ENCODE data around the gene FAM3D.

FAM3D gene

GRCh38 chr3:58657036-58657520, 9.5 kb downstream of the FAM3D start:
- ChIA-PET POLR2A (no interaction called here), CTCF (no interaction called here)
- H3K36me3 ChIP-seq (ENCODE audit: control insufficient read depth in 2 of 2, insufficient read depth in 1 of 2, low read length in 2 of 2), result no peaks in the 10 kb centered on the region
- TF ChIP-seq ZNF23 (tag by site-specific recombination; IDR thresholded peaks at IDR 0.05; ENCODE audit: borderline replicate concordance) (no peak), GLI4 (tag by site-specific recombination; IDR thresholded peaks at IDR 0.05) (no peak), ZNF785 (tag by site-specific recombination; IDR thresholded peaks at IDR 0.05) (no peak), ZNF76 (tag by site-specific recombination; IDR thresholded peaks at IDR 0.05; ENCODE audit: borderline replicate concordance, low read depth) (no peak), ZNF416 (tag by site-specific recombination; IDR thresholded peaks at IDR 0.05) (no peak), BCL6B (tag by site-specific recombination; IDR thresholded peaks at IDR 0.05) (no peak), MYNN (tag by site-specific recombination; IDR thresholded peaks at IDR 0.05; ENCODE audit: borderline replicate concordance) (no peak), ZNF221 (tag by site-specific recombination; IDR thresholded peaks at IDR 0.05; ENCODE audit: borderline replicate concordance) (no peak), ZBTB26 (tag by site-specific recombination; optimal IDR thresholded peaks at IDR 0.05) (no peak), ZNF433 (tag by site-specific recombination; IDR thresholded peaks at IDR 0.05; ENCODE audit: low read depth) (no peak), ZNF555 (tag by site-specific recombination; conservative IDR thresholded peaks at IDR 0.05) (no peak), ZSCAN16 (tag by site-specific recombination; IDR thresholded peaks at IDR 0.05) (no peak), ZNF132 (tag by site-specific recombination; IDR thresholded peaks at IDR 0.05; ENCODE audit: borderline replicate concordance) (no peak), ZNF654 (tag by site-specific recombination; IDR thresholded peaks at IDR 0.05; ENCODE audit: low read depth) (no peak), ZNF324 (tag by site-specific recombination; IDR thresholded peaks at IDR 0.05) (no peak), ZNF133 (tag by site-specific recombination; IDR thresholded peaks at IDR 0.05) (no peak), ZNF549 (tag by site-specific recombination; IDR thresholded peaks at IDR 0.05) (no peak), ZNF362 (tag by site-specific recombination; IDR thresholded peaks at IDR 0.05) (no peak), ZSCAN18 (tag by site-specific recombination; IDR thresholded peaks at IDR 0.05) (no peak), ZNF37A (tag by site-specific recombination; IDR thresholded peaks at IDR 0.05) (no peak)
- H3K27ac ChIP-seq (ENCODE audit: extremely low read depth, low read depth, low read length), result no peak overlapping the region
- H3K4me3 ChIP-seq (ENCODE audit: low read depth, low read length), result no peak overlapping the region
- no peaks in the 10 kb centered on the region for H3K9me3 ChIP-seq (ENCODE audit: control insufficient read depth, insufficient read depth, low read depth, low read length)
- H3K4me1 ChIP-seq (ENCODE audit: control insufficient read depth, insufficient read depth, low read length), result no peaks in the 10 kb centered on the region

GRCh38 chr3:58656631-58657030, 9.9 kb downstream of the FAM3D start:
- Histone ChIP-seq H3K4me3 (ENCODE audit: low read depth, low read length) (no peak overlapping the region), H3K36me3 (ENCODE audit: control insufficient read depth in 2 of 2, insufficient read depth in 1 of 2, low read length in 2 of 2) (no peaks in the 10 kb centered on the region), H3K27ac (ENCODE audit: extremely low read depth, low read depth, low read length) (no peak overlapping the region), H3K4me1 (ENCODE audit: control insufficient read depth, insufficient read depth, low read length) (no peaks in the 10 kb centered on the region), H3K9me3 (ENCODE audit: control insufficient read depth, insufficient read depth, low read depth, low read length) (no peaks in the 10 kb centered on the region)
- POLR2A ChIA-PET, result no interaction called here
- CTCF ChIA-PET, result no interaction called here
- TF ChIP-seq ZNF529 (tag by site-specific recombination; IDR thresholded peaks at IDR 0.05; ENCODE audit: insufficient replicate concordance), result no peak
